Stimulated activated naive CD8-positive, alpha-beta T cell treated with anti-CD3 and anti-CD28 coated beads, Interleukin-15, Interleukin-2, amounts not matched to agents 100 U/mL and 50 U/mL, for 24 hours (primary cell): ENCODE data around the gene TMEM59L.

ENCODE experiments used
- ATAC-seq: fragments of 150-1000 bp; cut with Tn5 transposase; one replicate; pipeline ENCODE4 v1.10.0; 2021
- DNase-seq: peaks from one replicate; pipeline ENCODE4 v3.0.0; 2021

The TMEM59L gene

DNA sequence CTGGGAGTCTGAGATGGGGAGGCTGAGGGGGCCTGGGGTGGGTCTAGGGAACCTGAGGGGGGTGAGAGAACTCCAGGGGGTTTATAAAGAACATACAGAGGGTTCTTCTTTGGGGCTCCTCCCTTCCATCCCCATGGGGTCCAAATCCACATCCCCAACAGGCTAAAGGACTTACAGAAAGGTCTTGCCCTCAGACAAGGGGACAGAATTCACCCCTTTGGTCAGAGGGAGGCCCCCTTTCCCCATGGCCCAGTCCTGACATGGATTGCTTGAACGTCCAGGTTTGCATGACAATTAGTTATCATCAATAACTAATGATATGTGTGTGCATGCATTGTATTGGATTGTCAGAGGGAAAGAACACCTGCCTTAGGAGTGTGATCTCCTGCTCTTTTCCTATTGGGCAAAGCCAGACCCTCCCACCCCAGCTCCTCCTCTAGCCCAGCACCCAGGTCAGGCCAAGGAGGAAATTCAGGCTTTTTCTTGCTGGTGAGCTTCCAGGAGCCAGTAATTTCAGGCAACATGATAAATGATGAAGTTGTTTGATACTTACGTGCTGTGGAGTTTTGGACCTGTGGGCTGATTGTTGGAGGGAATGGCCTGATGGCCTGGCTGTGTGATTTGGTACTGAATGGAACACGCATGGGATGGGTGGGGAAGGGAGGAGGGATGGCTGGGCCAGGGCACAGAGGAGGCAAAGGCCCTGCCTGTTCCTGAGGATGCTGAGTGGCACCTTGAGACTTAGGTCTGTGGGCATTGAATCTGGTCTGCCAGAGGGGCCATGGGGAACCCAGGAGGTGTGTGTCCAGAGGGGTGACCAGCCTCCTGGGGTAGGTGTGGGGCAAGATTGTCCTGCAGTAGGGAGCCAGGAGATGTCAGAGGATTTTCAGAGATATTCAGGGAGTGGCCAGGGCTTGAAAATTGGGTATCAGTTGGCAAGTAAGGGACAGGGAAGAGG, 25.3 kb downstream of the TMEM59L start:
- no peak for DNase-seq
- no peak for ATAC-seq

DNA sequence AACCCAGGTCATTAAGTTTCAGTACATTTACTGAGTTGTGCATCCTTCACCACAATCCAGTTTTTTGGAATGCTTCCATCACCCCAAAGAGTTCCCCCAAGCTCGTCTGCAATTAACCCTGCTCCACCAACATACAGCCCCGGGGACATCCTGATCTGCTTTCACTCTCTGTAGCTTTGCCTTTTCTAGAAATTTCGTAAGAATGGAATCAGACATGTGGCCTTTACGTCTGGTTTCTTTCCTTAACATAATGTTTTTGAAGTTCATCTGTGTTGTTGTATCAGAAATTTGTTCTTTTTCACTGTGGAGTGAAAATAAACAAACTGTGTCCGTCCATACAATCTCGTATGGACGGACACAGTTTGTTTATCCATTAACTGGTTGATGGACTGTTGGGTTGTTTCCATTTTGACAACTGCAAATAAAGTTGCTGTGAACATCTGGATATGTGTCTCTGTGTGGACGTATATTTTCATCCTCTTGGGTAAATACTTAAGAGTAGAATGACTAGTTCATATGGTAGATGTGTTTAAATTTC, 27.1 kb downstream of the TMEM59L start:
- no peak for ATAC-seq

DNA sequence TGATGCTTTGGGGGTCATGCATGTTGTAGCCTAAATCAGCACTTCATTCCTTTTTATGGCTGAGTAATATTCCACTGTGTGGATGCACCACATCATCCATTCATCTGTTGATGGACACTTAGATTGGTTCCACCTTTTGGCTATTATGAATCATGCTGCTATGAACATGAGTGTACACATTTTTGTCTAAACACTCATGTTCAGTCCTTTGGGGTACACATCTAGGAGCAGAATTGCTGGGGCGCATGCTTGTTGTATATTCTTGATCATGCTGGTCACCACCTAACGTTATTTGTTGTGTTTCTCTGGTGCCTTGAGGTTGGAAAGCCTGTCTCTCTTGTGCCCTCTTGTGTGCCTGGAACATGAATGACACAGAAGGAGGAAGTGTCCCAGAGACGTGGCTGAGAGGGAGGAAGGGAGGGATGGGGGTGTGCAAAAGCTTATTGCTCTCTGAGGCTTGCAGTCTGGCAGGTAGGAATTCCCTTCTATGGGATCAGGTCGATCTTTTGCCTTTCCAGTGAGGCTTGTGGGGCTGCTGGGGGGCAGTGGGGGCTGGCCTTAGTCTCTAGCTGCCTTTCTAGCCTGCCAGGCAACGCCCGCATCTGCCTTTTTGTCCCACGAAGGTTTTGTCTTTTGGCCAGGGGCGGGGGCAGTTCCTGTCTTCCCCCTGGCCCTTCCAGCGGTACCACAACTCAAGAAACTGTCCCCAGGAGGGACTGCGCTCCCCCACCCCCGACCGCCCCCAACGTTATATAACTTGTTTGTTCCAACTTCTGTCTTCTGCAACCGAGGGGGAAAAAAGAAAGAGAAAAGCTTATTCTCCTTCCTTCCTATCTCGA, 31.7 kb downstream of the TMEM59L start:
- ATAC-seq (no peak), DNase-seq (no peak)

More for the DNA sequence above, 27.1 kb downstream of the TMEM59L start:
- DNase-seq: no peak

DNA sequence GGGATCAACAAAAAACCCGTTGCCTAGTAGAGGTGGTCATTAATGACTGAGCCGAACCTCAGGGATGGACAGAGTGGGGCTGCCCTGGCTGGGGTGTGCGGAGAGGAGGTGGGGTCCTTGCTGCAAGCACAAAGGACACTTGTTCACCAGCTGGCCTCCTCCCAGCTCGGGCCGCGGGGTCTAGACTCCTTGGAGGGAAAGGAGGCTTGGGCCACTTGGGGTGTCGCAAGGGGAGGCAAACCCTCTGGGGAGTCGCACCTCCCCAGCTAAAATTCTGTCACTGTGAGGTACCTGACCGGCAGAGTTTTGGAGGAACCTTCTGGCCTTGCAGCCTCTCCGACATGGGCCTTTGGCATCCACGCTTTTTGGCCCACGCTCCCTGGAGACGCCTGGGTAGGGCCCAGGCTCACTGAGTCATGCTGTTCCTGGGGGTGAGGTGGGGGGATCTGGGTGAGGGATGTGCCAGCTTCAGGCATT, 32.4 kb downstream of the TMEM59L start:
- DNase-seq (no peak), ATAC-seq (no peak)

DNA sequence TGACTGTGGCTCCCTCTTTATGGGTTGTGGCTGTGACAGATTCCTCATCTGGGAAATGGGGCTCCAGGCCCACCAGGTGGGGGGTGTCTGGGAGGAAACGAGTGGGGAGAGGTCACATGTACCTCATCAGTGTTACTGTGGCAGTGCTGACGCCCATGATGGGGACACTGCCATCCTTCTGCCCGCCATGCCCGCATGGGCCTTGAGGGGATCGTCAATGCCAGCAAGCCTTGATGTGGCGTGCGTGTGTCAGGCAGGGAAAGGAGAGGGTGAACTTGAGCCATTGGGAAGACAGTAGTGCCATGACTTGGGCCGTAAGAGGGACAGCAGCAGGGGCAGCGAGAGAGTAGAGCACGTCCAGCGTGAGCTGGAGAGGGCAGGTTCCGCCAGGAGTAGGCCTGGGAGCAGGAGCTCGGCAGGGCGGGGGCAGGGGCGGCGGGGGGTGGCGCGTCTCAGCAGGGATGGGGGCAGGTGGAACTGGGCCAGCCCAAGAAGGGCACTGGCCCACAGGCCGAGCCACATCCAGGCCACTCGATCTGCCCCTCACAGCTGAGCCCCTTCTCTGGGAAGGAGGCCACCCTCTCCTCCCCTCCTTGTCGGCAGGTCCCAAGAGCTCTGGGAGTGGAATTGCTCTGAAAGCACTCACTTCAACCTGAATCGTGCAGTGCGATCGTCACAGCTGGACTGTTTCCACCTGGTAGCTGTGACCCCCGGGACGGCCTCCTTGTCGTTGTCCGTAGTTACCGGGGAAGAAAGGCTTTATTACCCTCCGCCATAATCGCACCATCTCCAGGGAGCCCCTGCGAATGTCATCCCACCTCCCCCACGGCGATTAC, 34.1 kb downstream of the TMEM59L start:
- no peak for ATAC-seq
- no peak for DNase-seq

DNA sequence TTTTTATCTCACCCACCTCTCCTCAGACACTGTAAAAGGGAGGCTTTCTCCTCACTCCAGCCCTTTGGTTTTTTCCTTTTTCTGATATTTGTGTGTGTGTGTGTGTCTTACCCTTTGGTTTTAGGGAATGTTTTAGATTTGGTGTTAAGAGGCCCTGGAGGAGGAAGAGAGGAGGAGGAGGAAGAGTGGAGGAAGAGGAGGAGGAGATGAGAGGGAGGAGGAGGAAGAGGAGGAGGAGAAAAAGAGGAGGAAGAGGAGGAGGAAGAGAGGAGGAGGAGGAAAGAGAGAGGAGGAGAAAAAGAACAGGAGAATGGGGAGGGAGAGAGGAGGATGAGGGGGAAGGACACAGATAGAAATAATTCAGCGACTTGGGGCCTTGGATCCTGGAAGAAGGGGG, 34.7 kb downstream of the TMEM59L start:
- DNase-seq: no peak
- no peak for ATAC-seq

DNA sequence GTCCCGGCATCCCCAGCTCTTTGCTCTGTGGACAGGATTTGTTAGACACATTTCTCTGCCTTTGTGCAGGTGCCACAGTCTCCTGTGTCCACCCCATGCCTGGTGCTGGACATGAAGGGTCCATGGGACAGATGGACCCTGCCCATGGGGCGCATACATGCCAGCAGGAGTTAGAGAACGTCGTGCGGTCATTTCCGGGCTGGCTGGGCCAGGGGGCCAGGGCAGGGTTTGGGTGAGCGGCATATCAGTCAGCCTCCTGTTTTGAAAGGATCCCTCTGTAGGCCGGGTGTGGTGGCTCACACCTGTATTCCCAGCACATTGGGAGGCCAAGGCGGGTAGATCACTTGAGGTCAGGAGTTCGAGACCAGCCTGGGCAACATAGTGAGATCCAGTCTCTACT, 35.1 kb downstream of the TMEM59L start:
- ATAC-seq (no peak), DNase-seq (no peak)

DNA sequence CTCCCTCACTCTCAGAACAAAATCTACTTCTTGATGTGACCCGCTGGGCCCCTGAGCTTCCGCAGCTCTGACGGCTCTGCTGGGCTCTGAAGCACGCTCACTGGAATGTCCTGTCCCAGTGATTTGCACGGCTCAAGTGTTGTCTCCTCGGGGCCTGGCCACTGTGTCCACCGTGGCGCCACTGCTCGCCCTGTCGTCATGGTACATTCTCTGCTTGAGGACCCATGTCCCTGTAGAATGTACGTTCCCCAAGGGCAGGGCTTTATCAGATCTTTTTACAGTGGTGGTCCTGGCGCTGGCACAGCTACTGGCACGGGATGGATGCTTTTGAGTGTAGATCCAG, 36.3 kb downstream of the TMEM59L start:
- ATAC-seq (no peak), DNase-seq (no peak)

DNA sequence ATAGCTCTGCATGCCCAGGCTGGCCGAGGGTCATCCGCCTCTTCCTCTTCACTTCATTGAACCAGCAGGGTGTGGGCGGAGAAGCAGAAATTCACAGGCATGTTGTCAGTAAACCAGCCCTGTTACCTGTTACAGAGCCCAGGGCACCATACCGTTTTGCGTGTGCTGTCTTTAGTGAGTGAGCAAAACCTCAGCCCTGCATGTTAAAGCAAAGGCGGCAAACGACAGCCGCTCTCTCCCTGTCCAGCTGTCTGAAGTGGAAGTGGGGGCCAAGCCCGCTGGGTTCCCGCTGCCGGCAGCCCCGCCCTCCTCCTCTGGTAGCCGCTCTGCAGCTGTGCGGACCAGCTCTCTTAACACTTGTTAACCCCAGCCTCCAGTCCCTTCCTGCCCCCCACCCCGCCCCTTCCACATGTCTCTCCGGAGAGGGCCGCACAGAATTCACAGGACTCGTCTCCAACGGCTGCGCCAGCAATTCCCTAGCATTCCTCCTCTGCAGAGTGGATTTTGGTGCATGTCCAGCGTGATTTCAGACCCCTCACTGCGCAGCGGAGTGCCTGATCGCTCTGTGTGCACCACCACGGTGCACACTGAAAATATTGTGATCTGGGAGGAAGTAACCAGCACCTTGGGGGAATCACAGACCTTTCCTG, 36.8 kb downstream of the TMEM59L start:
- no peak for ATAC-seq
- DNase-seq: no peak

DNA sequence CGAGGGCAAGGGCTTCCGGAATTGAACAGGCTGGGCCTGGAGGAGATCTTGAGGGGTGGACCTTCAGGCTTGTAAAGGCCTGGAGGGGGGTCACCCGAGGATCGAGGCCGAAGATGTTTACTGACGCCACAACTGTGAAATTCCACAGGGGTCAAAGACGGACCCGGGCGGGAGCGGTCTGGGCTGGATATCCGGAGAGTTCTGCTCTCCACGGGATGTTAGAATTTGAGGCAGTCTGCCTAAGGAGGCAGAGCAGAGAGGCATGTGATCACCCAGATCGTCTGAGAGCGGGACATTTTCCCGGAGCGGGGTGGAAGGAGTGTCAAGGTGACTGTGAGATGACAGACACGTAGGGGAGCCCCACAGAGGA, 37.3 kb downstream of the TMEM59L start:
- ATAC-seq: no peak

DNA sequence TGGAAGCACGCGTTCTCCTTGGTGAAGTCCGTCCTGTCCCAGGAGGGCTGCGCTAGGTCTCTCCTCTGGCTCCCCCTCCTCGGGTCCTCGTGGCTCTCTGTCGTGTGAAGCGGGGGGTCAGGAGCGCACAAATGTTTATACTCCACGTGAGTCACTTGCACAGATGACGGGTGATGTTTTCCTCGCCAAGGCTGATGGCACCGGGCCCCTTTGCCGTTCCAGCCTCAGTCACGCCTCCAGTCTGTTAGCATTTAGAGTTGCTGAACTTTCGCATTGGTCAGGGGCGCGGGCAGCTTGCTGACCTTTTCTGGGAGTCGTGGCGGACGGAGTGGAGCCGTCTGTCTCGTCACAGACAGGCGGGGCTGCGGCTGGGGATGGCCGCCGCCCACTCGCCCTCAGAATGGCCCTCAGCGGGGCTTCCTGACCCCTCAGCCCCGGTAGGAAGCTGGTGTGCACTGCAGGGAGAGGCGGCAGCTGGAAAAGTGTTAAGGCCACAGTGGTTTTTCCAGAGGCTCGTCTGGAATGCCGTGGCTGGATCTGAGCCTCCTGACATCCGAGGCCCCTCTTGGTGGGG, 37.9 kb downstream of the TMEM59L start:
- DNase-seq (no peak), ATAC-seq (no peak)

More for the DNA sequence above, 37.3 kb downstream of the TMEM59L start:
- no peak for DNase-seq

DNA sequence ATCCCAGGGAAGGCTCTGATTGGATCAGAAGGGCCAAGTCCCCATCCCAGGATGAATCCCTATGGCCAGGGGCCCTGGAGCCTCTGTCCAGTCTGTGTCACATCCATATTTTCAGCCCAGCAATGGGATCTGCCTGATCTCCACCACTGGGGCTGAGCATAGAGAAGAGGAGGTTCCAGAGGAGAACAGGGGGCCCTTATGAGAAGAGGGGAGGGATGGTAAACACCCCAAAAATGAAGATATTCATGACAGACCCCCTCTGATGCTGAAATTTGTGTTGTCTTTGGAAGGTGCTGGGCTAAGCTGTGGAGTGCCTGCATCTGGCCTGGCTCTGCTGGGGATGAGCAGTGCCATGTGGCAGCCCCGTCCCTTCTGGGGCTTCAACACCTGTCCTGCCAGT, 38.6 kb downstream of the TMEM59L start:
- ATAC-seq (no peak), DNase-seq (no peak)

DNA sequence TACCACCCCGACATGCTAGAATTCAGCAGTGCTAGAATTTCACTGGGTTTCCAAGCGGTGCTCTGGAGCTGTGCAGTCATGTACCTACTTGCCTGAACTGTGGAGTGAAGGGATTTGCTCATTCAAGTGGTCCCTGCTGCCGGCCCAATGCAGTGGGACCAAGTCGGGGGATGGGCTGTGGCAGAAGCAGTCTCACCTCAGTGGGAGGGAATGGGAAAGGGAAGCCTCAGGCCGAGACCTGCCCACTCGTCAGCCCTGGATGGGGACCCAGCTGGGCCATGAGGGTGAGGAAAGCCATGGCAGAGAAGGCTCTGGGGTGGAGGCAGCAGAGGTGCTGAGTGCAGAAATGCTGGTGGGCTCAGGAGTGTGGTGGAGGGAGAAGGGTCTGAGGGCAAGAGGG, 39.1 kb downstream of the TMEM59L start:
- no peak for ATAC-seq
- DNase-seq: no peak

DNA sequence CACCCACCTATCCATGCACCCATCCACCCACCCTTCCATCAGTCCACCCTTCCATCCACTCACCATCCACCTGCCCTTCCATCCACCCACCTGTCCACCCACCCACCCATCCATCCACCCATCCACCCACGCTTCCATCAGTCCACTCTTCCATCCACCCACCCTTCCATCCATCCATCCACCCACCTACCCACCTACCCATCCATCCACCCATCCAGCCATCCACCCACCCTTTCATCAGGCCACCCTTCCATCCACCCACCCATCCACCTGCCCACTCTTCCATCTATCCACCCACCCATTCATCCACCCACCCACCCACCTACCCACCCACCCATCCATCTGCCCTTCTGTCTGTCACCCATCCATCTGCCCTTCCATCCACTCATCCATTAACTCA, 41.2 kb downstream of the TMEM59L start:
- no peak for DNase-seq

DNA sequence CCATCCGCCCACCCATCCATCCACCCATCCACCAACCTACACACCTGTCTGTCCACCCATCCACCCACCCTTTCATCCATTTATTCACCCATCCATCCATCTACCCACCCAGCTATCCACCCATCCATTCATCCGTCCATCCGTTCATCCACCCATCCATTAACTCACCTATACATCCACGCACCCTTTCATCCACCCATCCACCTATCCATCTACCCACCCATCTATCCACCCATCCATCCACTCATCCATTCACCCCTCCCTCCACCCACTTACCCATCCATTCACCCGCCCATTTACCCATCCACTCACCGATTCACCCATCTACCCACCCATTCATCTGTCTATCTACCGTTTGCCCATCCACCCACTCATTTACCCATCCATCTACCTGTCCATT, 41.8 kb downstream of the TMEM59L start:
- no peak for ATAC-seq

More for the DNA sequence above, 41.2 kb downstream of the TMEM59L start:
- ATAC-seq: no peak

DNA sequence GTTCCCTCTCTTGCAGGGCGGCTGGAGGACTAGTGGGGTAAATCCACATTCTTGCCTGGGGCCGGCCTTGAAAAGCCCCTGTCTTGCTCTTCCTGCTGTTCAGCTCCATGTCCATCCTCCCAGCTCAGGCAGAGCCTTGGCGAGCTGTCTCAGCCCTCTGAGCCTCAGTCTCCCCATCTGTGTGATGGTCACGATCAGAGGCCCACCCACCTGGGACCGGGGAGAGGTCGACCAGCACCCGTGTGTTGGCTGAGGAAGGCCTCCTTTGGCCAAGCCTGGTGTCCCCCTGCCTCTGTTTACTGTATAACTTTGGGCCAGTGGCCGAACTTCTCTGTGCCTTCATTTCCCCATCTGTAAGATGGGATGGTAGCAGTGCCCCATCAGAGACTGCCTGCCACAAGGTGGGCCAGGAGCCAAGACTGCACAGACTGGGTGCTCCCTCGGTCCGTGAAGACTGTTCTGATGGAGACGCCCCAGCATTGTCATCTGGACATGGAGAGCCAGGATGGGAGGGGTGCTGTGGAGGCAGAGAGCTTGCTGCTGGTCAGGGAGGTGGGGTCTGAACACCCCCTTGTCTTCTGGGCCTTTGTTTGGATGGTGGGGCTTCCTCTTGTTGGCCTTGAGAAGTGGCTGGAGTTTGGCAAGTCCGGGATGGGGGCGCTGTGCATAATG, 42.6 kb downstream of the TMEM59L start:
- DNase-seq (no peak), ATAC-seq (no peak)

More for the DNA sequence above, 41.8 kb downstream of the TMEM59L start:
- no peak for DNase-seq

DNA sequence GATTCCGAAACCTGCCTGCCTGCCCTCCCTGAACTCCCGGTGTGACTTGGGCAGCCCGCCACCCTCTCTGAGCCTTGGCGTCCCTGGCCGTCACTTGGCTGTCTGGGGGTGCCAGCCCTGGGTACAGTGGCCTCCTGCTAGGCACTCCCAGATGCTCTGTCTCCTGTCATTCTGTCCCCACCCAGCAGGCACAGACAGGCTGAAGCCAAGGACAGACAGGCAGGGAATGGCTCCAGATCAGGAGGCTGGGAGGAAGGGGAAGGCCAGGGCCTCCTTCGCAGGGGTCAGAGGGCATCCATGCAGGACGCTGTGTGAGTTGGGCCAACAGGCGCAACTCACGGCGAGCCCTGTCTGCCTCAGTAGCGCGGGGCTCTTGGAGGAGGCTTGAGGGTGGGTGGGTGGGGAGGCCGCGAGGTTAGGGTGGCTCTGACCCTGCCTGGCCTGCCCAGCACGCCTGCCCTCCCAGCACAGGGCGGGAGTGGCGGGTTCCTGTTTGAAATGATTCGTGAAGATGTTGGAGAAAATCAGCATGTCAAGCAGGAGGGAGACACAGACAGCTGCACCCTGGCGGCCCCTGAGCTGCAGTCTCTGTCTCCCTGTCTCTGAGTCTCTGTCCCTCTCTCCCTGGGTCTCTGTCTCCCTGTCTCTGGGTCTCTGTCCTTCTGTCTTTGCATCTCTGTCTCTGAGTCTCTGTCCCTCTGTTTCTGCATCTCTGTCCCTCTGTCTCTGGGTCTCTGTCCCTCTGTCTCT, 43.8 kb downstream of the TMEM59L start:
- DNase-seq (no peak), ATAC-seq (no peak)

DNA sequence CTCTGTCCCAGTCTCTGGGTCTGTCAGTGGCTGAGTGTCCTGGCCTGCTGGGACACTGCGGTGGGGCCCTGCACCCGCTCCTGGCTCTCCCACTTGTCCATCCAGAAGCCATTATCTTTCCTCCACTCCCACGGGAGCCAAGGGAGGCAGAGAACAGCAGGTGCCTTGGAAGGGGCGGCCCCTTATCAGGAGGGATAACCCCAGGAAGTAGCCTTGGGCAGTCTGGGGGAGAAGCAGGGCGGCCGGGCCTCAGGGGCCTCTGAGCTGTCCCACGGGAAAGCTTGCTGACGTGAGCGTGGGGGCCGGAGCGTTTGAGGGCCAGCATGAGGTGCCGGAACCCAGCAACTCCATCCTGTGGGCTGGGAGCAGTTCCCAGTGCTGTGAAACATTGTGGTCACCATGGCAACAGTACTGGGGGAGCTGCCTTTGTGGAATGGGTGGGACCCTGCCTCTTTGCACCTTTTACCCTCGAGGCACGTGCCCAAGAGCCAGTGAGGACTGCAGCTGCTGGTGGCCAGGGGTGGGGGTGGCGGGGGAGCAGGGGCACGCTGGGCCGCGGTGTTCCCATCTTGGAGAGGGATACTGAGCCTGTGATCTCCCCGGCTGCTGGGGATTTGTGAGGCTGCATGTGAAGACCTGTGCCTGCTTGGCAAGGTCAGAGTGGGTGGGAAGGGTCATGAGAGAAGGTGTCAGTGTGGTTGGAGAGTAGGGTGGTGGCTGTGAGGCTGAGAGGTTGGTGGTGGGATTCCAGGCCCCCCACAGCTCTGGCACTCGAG, 45.1 kb downstream of the TMEM59L start:
- ATAC-seq: no peak
- no peak for DNase-seq

DNA sequence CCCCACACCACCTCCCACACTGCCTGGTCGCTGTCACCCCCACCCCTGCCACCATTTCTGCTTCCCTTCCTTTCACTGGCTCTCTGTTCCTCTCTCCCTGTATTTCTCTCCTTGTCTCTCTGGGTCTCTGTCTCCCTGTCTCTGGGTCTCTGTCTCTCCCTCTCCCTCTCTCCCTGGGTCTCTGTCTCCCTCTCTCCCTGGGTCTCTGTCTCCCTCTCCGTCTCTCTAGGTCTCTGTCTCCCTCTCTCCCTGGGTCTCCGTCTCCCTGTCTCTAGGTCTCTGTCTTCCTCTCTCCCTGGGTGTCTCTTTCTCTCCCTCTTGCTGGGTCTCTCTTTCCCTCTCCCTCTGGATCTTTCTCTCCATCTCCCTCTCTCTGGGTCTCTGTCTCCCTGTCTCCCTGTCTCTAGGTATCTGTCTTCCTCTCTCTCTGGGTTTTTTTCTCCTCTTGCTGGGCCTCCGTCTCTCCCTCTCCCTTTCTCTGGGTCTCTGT, 45.7 kb downstream of the TMEM59L start:
- DNase-seq: no peak
- no peak for ATAC-seq
